SK-N-SH (cell line): ENCODE data around the gene CD164L2. TPM values are rescaled to one million over a fixed set of nuclear protein-coding genes. Genes with fewer than 3 reads are reported as not detected.

Experiments
- CTCF ChIA-PET: fragments of 300-600, 350-600 bp; formaldehyde crosslinking; extraction: SDS; loops from one replicate; lab custom pipeline; 2021; lab: Yijun Ruan, JAX
- POLR2A ChIA-PET: fragments of 350-600 bp; sonication (Branson Sonifier 250); formaldehyde crosslinking; extraction: SDS; loops from one replicate; lab custom pipeline; 2020; ENCODE audit warnings: antibody characterized with exemption, inconsistent platforms; lab: Yijun Ruan, JAX
- DNase-seq: peaks from one replicate; pipeline ENCODE4 v3.0.0; 2012
- H2AFZ ChIP-seq: fragments of 200-600 bp; sonication (generic); 2 replicates; pipeline ENCODE4 v1.8.1; 2016; ENCODE audit warnings: antibody characterized with exemption, mild to moderate bottlenecking, low read depth
- H3F3A ChIP-seq: fragments of 200-600 bp; sonication (generic); replicated peaks from 2 replicates; pipeline ENCODE3; 2016; ENCODE audit warnings: antibody characterized with exemption, mild to moderate bottlenecking; ENCODE audit not compliant: insufficient read depth
- H3K27ac ChIP-seq, 2 experiments: fragments of 200-500 bp in 1 of 2; fragments of 200-600 bp in 1 of 2; sonication (Bioruptor generic) in 1 of 2; sonication (generic), shearing (Covaris generic) in 1 of 2; 2 replicates each; pipeline versions ENCODE4 v1.5.1 to v1.6.1; 2014 to 2016; ENCODE audit warnings: low read depth in 2 of 2, inconsistent platforms in 1 of 2, low read length in 1 of 2, mild to moderate bottlenecking in 1 of 2, mixed read lengths in 1 of 2
- H3K27me3 ChIP-seq: fragments of 200-600 bp; sonication (generic), shearing (Covaris generic); 2 replicates; pipeline ENCODE4 v1.6.1; 2016; ENCODE audit warnings: mixed run types; ENCODE audit not compliant: insufficient read depth
- H3K36me3 ChIP-seq, 2 experiments: fragments of 200-500 bp in 1 of 2; fragments of 200-600 bp in 1 of 2; sonication (Bioruptor generic) in 1 of 2; sonication (generic) in 1 of 2; replicated peaks in 1 of 2; 2 replicates each; pipeline versions ENCODE3 to v1.5.1; 2014 to 2016; ENCODE audit warnings: low read length in 1 of 2, mild to moderate bottlenecking in 1 of 2; ENCODE audit not compliant: insufficient read depth in 2 of 2, control insufficient read depth in 1 of 2
- H3K4me1 ChIP-seq, 2 experiments: fragments of 200-500 bp in 1 of 2; fragments of 200-600 bp in 1 of 2; sonication (Bioruptor generic) in 1 of 2; sonication (generic), shearing (Covaris generic) in 1 of 2; 2 replicates each; pipeline versions ENCODE4 v1.5.1 to v1.6.1; 2014 to 2016; ENCODE audit warnings: low read depth in 1 of 2, low read length in 1 of 2, mixed run types in 1 of 2; ENCODE audit not compliant: insufficient read depth in 2 of 2, control insufficient read depth in 1 of 2
- H3K4me2 ChIP-seq: fragments of 200-600 bp; sonication (generic), shearing (Covaris generic); 2 replicates; pipeline ENCODE4 v1.6.1; 2017; ENCODE audit warnings: mixed run types
- H3K4me3 ChIP-seq, 2 experiments: fragments of 200-500 bp in 1 of 2; fragments of 200-600 bp in 1 of 2; sonication (Bioruptor generic) in 1 of 2; sonication (generic), shearing (Covaris generic) in 1 of 2; 2 replicates each; pipeline versions ENCODE4 v1.5.1 to v1.8.1; 2014 to 2016; ENCODE audit warnings: low read depth in 2 of 2, inconsistent platforms in 1 of 2, low read length in 1 of 2, mild to moderate bottlenecking in 1 of 2, mixed read lengths in 1 of 2, moderate library complexity in 1 of 2
- H3K79me2 ChIP-seq: fragments of 200-600 bp; sonication (generic); 2 replicates; pipeline ENCODE4 v1.8.1; 2017; ENCODE audit warnings: mild to moderate bottlenecking; ENCODE audit not compliant: insufficient read depth
- H3K9ac ChIP-seq: fragments of 200-600 bp; sonication (generic); 2 replicates; pipeline ENCODE4 v1.6.1; 2017; ENCODE audit warnings: mixed run types
- H3K9me2 ChIP-seq: fragments of 200-600 bp; sonication (generic); 2 replicates; pipeline ENCODE4 v1.6.1; 2017; ENCODE audit warnings: mixed run types
- H3K9me3 ChIP-seq: fragments of 200-600 bp; sonication (generic); 2 replicates; pipeline ENCODE4 v1.6.1; 2017; ENCODE audit warnings: mixed run types, mild to moderate bottlenecking, moderate library complexity
- H4K20me1 ChIP-seq: fragments of 200-600 bp; sonication (generic); 2 replicates; pipeline ENCODE4 v1.6.1; 2017; ENCODE audit warnings: mild to moderate bottlenecking, mixed run types; ENCODE audit not compliant: insufficient read depth
- CHD2 ChIP-seq: fragments of 150-350 bp; IDR thresholded peaks from 2 replicates; pipeline ENCODE4 v1.6.1; 2018; ENCODE audit warnings: low read length; ENCODE audit not compliant: partially characterized antibody
- CTCF ChIP-seq: fragments of 200-600 bp; sonication (generic); IDR thresholded peaks from 2 replicates; pipeline ENCODE4 v1.6.1; 2017; ENCODE audit warnings: antibody characterized with exemption, mild to moderate bottlenecking, moderate library complexity
- ELF1 ChIP-seq: IDR thresholded peaks from 2 replicates; pipeline ENCODE4 v1.4.0; 2012
- EZH2phosphoT487 ChIP-seq: fragments of 200-600 bp; sonication (generic); IDR thresholded peaks from 2 replicates; pipeline ENCODE4 v1.6.1; 2017; ENCODE audit warnings: low read depth, mixed run types, mild to moderate bottlenecking, antibody characterized with exemption, moderate library complexity, borderline replicate concordance
- MAX ChIP-seq: IDR thresholded peaks from 2 replicates; pipeline ENCODE4 v1.4.0; 2012; ENCODE audit warnings: low read depth
- PBX3 ChIP-seq: IDR thresholded peaks from 2 replicates; pipeline ENCODE4; 2012
- POLR2AphosphoS5 ChIP-seq: IDR thresholded peaks from 2 replicates; pipeline ENCODE4 v1.6.1; 2012; ENCODE audit warnings: low read depth, low read length
- RAD21 ChIP-seq: IDR thresholded peaks from 2 replicates; pipeline ENCODE4 v1.6.1; 2012; ENCODE audit warnings: mild to moderate bottlenecking, low read length
- RCOR1 ChIP-seq: fragments of 150-350 bp; IDR thresholded peaks from 2 replicates; pipeline ENCODE4 v1.6.1; 2017; ENCODE audit warnings: antibody characterized with exemption, low read length
- YY1 ChIP-seq: IDR thresholded peaks from 2 replicates; pipeline ENCODE4 v1.4.0; 2012; ENCODE audit warnings: low read depth, mild to moderate bottlenecking
- WGBS: methylation state at CpG from one replicate; pipeline ENCODE4 v1.1.6; 2017; ENCODE audit warnings: low lambda C conversion rate; 5-methylcytosine and 5-hydroxymethylcytosine counted together
- polyA plus RNA-seq, 3 experiments: library from polyadenylated mRNA; depleted of rRNA; stranded (reverse); fragments of >200 nt; gene quantifications; 2 replicates each; pipeline ENCODE4 v1.2.3, GENCODE V29; 2012

Gene CD164L2
- polyA plus RNA-seq, 1 of the 3 experiments (the other 2 are of a cell fraction) = 0.05 TPM

GRCh38 chr1:27372808-27373690 lies 10.1 kb downstream of the CD164L2 start:
- Histone ChIP-seq H3K4me1 (no peaks in the 10 kb centered on the region), H3K9me3 (no peaks in the 10 kb centered on the region), H2AFZ (no peak overlapping the region), H3K79me2 (no peaks in the 10 kb centered on the region), H3K9ac (no peak overlapping the region), H3K4me3 (no peak overlapping the region), H3K27ac (no peak overlapping the region), H3K4me2 (no peak overlapping the region), H3K27me3 (no peaks in the 10 kb centered on the region), H4K20me1 (no peaks in the 10 kb centered on the region), H3K9me2 (no peaks in the 10 kb centered on the region), H3F3A (no peaks in the 10 kb centered on the region), H3K36me3 (no peaks in the 10 kb centered on the region)
- peak; percentile 61 for DNase-seq
- peak; percentile 44 for TF ChIP-seq CTCF
- peak; percentile 9; the same call in 1 of the 2 replicates for TF ChIP-seq RAD21
- no peak for TF ChIP-seq RCOR1
- ChIA-PET POLR2A (no interaction called here), CTCF (interaction anchor here (0.7 to 9.6 kb wide), 5 partner anchors 10 to 76 kb away, joined by 3 to 154 read pairs (median 14); partner anchors contain the start of gene CD164L2)
- WGBS = 93% methylated on average over 3 of the region's 11 CpGs

- H3K36me3 ChIP-seq = no peaks in the 10 kb centered on the region
- DNase-seq = no peak
- H3K9me3 ChIP-seq = no peaks in the 10 kb centered on the region
- no peaks in the 10 kb centered on the region for H3K27me3 ChIP-seq
- TF ChIP-seq EZH2phosphoT487 (no peak), YY1 (no peak), CHD2 (no peak), PBX3 (no peak), POLR2AphosphoS5 (no peak), RAD21 (no peak), MAX (no peak), ELF1 (no peak)
- no peaks in the 10 kb centered on the region for H3K9me2 ChIP-seq
- H3K4me2 ChIP-seq = no peak overlapping the region
- H3K4me3 ChIP-seq = no peak overlapping the region
- WGBS = 93% methylated on average over 18 of the region's 19 CpGs
- H3F3A ChIP-seq = peaks cover 3% of the 10 kb centered on the region
- H3K27ac ChIP-seq = no peak overlapping the region
- peaks cover under 1 to 2% of the 10 kb centered on the region in 2 experiments; a peak in 2 of 4 replicates for H3K4me1 ChIP-seq
- H3K79me2 ChIP-seq = no peaks in the 10 kb centered on the region
- no peak overlapping the region for H2AFZ ChIP-seq
- CTCF ChIA-PET = interaction anchor here (0.7 to 9.6 kb wide), 5 partner anchors 11 to 75 kb away, joined by 3 to 154 read pairs (median 14); partner anchors contain the start of gene CD164L2
- H3K9ac ChIP-seq = no peak overlapping the region
- H4K20me1 ChIP-seq = no peaks in the 10 kb centered on the region
- POLR2A ChIA-PET = no interaction called here
Observed at GRCh38 chr1:27372022-27372807, 10.9 kb downstream of the CD164L2 start.
